Globus pallidus (tissue), 1 donor: ENCODE data around the gene CYP27A1.

Experiments used
- DNase-seq: peaks from one replicate; pipeline ENCODE4 v3.0.0-alpha.2; 2015; ENCODE audit warnings: low spot score

The CYP27A1 gene

DNA sequence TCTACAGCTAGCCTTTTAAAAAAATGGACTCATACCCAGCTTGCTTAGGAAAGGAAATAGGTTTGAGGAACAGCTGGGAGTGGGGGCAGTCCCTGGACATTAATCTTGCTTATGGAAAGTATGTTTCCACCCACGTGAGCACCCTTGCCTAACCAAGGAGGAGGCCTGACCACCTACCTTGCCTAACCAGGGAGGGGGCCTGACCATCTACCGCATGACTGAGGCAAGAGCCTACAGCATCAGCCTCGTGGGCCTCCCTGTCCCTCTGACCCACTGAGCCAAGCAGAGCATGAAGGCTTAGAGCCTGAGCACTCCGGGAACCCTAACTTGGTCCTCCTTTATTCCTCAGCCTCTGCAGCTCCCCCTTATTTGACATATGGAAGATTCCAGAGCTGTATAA, 29.4 kb downstream of the CYP27A1 start:
- no peak for DNase-seq

DNA sequence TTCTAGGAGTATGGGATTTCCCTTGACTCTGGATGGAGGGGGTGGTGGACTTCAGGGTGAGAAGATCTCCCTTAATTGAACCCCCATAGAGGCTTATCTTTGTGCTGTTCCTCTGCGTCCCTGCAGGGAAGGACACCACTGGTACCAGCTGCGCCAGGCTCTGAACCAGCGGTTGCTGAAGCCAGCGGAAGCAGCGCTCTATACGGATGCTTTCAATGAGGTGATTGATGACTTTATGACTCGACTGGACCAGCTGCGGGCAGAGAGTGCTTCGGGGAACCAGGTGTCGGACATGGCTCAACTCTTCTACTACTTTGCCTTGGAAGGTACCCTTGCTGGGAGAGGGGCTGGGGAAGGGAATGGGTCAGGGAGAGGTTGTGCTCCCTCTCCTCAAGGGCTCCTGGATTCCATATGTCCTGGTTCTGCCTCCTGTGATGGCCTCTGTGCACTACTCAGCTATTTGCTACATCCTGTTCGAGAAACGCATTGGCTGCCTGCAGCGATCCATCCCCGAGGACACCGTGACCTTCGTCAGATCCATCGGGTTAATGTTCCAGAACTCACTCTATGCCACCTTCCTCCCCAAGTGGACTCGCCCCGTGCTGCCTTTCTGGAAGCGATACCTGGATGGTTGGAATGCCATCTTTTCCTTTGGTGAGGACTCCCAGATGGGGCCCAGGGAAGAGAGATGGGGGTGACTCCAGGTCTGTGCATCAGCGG, 30.3 kb downstream of the CYP27A1 start:
- DNase-seq: no peak

DNA sequence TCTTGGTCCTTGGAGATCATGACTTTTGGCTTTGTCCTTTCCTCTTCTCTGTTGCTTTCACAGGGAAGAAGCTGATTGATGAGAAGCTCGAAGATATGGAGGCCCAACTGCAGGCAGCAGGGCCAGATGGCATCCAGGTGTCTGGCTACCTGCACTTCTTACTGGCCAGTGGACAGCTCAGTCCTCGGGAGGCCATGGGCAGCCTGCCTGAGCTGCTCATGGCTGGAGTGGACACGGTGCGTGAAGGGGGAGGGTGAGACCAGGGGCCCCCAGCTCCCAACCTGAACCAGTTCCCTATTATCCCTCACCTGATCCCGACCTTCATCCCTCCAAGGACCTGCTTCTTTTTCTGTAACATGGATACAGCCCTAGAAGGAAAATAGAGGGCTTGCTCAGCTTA, 30.9 kb downstream of the CYP27A1 start:
- no peak for DNase-seq

DNA sequence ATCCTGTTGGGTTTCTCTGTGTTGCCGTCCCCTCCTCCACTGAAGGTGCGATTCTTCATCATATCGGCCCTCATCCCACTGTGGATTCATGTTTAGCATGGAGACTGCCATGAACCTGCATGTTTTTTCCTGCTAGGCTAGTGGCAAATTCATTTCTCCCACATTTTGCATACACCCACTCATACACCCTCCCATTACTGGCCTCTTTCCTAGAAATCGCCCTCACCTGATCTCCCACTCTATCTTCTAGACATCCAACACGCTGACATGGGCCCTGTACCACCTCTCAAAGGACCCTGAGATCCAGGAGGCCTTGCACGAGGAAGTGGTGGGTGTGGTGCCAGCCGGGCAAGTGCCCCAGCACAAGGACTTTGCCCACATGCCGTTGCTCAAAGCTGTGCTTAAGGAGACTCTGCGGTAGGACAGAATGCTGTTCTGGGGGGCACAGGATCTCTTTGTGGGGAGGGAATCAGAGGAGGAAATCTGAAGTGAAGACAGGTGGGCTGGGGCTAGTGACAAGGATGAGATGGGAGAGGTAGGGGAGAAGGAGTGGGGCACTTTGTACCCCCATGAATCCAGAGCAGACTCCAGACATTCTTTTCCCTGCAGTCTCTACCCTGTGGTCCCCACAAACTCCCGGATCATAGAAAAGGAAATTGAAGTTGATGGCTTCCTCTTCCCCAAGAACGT, 32.0 kb downstream of the CYP27A1 start:
- no peak for DNase-seq

DNA sequence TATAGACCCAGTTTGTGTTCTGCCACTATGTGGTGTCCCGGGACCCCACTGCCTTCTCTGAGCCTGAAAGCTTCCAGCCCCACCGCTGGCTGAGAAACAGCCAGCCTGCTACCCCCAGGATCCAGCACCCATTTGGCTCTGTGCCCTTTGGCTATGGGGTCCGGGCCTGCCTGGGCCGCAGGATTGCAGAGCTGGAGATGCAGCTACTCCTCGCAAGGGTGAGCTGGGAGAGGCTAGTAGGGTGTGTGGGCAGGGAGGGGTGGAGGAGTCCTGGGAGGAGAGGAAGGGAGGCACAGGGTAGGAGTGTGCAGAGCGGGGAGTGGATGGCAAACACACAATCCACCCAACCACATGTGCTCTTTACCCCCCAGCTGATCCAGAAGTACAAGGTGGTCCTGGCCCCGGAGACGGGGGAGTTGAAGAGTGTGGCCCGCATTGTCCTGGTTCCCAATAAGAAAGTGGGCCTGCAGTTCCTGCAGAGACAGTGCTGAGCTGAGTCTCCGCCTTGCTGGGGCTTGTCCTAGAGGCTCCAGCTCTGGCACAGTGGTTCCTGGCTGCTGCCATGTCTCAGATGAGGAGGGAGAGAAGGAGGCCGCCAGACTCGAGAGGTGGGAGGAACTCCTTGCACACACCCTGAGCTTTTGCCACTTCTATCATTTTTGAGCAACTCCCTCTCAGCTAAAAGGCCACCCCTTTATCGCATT, 32.7 kb downstream of the CYP27A1 start:
- no peak for DNase-seq

DNA sequence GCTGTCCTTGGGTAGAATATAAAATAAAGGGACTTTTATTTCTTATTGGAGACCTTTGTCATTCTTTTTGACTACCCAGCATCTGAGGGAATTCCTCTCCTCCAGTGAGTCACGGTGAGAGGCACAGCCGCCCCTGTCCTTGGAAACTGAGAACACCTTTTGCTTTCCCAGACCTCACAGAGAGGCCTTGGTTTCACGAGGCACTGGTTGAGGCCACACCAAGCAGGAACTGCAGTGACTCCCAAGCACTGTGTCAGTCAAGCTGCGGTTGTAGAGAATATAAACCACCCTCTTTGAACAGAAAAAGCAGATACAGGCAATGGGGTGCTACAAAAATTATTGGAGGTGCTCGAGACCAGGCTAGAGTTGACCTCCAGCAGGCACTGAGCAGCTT, 33.3 kb downstream of the CYP27A1 start:
- DNase-seq: no peak

DNA sequence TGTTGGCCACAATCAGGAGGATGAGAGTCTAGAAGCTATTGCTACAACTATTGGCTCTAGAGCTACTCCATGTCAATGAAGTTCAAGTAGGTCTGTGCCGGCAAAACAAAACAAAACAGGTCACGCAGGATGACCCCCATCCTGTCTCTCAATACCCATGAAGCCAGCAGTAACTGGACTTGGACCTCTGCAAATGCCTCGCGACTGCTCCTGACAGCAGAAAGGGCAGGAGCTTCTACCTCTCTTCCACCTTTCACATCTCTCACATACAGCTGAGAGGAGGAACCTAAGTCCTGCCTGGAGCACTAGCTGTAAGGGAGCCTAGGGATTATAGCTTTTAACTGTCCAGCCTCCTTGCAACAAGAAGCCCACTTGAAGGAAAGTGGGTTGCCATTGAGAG, 33.7 kb downstream of the CYP27A1 start:
- DNase-seq: no peak

DNA sequence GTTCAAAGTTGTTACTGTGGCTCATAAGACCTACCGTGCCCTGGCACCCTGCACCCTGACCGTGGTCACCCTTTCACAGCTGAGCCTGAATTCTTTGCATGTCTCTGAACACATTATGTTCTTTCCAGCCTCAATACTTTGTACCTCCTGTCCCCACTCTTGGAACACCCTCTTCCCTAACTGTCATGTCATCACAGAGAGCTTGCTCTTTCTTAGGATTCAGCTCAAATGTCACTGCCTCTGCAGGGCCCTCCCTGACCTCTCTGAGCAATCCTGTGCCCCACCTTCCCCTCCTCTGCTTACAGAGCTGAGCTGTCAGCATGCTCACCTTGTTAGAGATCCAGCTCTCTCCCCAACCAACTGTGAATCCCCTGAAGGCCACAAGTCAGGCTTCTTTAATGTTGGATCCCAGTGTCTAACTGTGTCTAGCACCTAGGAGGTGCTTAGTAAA, 34.6 kb downstream of the CYP27A1 start:
- DNase-seq: no peak

DNA sequence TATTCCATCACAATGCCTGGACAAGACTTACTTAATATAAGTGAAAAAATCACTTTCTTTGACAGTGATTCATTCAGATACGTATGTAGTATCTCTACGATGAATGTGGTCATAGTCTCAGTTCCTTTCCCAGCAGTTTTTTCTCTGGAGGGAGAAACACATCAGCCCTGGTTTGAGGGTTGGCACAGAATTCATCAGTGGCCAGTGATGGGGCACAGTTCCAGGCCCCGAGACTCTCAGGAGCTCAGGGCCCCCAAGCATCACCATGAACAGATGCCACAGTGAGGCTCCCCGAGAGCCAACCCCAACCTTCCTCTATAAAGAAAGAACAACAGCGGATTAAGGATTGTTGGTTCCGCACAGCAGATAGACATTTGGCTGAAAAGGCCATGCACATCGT, 37.1 kb downstream of the CYP27A1 start:
- no peak for DNase-seq

DNA sequence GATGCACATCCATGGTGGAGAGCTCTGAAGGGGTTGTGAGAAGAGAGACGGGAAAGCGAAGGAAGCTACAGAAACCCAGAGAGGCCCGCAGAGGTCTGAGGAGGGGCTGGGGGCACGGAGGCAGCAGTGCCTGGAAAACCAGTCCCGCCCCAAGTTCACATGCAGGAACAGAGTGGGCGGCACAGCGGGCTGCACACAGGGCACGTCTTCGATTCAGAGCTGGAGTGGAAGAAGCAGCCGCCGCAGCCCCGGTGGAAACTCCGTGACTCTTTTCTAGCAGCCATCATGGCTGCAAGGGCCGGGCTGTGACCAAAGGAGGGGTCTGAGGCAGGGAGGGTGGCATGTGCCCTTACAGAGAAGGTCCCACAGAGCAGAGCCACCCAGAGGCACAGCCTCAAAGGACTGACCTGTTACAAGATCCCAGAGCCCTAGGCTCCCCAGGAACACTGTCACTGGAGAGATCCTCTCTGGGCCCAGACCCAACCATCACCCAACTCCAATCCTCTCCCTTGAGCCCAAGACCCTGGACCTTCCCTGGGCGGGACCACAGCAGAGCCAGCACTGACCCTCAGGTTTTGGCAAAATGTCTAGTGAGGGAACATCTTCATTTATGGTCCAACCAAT, 38.9 kb downstream of the CYP27A1 start:
- DNase-seq: no peak

DNA sequence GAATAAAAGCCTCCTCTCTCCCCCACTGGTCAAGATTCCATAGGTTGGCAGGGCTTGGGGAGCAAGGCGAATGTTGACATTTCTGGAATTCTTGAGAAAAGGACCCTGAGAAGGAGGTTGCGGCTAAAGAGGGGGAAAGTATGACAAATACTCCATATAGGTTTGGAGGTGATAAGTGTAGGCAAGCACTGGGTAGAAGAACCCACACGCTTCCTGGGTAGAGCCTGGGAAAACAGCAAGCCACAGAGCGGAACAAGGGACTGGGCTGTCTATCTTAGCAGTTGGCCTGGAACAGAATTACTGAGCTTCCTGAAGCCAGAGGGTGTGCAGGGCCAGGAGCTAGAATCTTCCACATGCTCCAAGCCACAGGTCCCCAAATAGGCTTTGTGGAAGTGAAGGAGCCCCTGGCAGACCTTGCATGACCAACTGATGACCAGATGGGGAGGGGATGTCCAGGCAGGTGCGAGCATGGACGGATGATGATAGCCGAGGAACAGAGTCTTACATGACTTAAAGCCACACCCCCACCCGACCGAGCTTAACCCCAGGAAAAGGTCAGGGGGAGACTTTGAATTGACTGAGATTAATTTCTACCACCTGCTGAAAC, 39.8 kb downstream of the CYP27A1 start:
- no peak for DNase-seq

DNA sequence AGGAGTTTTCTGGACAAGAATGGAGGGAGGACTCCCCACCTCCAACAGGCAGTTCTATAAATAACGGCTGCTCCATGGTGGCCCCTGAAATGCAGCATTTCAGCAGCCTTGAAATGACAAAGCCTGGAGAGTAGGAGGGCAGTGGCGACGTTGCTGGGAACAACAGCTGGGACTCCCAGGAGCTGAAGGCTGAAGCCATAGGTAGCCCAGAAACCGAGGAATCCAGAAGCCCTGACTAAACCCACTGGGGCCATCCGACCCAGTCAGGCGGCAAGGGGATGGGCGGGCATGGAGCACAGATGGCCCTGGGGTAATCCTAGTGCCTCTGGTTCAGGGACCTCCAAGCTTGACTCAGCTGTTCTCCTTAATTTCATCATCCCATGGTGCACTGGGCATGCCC, 40.7 kb downstream of the CYP27A1 start:
- DNase-seq: no peak

DNA sequence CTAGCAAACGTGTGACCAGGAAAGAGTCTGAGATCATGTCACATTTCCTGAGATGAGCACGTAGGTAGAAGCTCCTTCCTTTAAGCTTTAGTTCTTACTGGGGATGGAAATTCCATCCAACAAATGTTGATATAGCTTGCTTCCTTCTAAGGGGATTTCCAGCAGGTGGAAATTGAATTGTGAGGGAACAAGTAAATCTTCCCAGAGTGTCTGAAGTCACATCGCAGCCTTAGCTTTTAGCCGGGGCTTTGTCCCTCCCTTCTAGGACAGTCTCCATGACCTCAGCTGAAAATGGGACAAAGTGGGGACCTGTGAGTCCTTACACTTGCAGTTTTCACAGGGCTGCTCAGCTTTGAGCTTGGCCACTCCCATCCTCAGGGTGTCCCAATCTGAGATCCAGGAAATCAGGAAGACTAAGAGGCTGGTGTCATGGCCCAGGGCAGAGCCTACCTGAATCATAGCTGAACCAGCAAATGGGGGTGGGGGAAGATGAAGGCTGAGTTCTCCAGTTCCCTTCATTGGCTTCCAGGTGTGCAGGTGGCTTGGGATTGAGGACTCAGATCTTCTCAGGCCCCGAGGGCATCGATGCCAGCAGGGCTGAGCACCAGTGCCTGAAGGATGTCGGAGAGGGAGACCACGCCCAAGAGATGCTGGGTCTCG, 41.4 kb downstream of the CYP27A1 start:
- DNase-seq: no peak

DNA sequence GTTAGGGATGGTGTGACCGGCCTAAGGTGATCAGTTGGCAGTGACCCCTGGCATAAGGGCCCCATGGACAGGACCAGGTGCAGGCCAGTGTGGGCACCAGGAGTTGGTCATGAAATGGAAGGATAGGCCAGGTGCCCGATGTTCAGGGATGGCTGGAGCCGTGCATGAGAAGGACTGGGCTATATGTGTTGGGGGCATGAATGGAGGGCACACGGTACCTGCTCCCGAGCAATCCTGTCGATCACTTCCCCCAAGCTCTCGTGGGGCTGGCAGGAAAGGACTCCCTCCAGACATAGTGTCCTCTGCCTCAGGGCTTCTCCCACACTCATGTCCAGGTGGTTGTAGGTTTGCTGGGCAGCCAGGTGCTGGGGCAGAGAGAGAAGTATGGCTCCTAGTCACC, 42.1 kb downstream of the CYP27A1 start:
- DNase-seq: no peak

DNA sequence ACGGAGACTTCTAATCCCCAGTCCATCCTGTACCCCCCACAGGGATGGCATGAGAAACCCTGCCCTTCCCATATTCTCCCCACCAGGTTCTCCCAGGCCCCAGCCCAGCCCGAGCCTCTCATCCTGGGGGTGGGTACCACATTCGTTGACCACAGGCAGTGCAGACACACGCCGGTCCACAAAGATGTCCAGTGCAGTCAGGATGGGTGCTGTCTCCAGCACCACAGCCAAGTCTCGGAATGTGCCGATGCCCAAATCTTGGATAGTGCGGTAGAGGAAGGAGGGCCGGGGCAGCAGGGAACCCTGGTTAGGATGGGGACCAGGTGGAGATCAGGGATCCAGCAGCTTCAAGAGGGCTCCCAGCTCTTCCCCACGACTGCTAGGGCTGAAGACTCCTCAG, 44.8 kb downstream of the CYP27A1 start:
- no peak for DNase-seq

DNA sequence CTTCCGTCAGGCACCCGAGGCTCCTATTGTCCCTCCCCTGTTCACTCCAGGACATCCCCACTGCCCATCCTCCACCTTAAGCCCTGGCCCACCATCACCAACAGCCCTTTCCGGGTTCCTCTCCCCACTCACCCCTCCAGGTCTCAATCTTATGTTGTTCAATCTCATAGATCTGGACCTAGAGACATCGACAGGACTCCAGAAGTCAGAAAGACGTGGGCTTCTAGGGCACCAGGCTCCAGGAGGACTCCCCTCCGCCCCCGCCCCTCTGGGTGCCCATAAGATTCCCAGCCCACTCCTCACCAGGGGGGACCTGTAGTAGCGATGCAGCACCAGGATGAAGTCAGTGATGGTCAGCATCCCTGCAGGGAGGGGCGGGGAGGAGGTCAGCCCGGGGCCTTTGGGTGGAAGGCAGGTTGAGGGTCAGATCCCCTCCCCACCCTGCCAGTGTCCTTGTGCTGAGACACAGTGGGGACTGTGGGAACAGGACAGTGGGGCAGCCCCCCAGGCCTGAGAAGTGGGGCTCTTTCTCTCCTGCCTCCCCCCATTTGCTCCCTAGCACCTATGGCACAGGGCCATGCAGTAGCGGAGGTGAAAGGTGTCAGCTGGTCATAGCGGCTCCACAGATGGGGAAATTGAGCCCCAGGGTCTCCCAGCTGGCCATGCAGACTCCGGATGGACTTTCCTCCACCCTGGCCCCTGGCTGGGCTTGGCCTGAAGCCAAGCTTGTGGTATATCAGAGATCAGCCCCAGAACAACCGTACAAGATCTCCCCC, 45.9 kb downstream of the CYP27A1 start:
- no peak for DNase-seq

DNA sequence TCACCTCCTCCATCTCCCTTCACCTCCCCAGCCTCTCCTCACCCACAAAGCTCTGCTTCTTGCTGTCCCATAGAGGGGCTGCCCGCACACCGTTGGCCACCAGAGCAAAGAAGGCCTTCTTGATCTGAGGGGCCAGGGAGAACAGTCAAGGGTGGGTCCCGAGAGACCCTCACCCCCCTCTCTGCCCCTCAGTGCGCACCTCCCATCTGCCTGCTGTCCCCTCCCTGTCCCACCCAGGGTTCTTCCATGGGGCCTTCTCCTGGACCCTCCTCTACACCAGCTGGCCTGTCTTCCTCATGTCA, 46.5 kb downstream of the CYP27A1 start:
- no peak for DNase-seq

DNA sequence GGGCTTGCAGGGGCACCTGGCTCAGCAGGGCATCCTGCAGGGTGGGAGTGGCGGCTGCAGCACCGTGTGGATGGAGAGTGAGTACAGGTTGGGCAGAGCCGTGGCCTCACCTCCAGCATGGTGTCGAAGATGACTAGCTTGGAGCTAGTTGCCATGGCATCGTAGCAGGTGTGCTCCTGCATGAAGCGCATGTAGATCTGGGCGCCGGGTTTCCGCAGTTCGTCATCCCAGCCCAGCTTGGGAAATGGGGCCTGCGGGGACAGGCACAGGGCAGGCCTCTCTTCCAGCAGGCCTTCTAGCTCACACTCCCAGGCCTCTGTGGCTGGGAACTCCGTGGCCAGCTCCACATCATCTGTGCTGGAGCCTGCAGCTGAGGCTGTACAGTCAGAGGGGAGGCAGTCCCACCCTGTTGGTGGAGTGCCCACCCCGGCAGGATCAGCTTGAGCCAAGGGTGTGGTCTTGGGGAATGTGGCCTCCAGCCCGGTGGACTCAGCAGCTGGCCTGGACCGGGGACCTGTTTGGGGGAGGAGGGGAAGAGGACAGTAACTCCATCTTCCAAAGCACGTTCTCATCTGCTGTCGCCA, 48.0 kb downstream of the CYP27A1 start:
- no peak for DNase-seq

DNA sequence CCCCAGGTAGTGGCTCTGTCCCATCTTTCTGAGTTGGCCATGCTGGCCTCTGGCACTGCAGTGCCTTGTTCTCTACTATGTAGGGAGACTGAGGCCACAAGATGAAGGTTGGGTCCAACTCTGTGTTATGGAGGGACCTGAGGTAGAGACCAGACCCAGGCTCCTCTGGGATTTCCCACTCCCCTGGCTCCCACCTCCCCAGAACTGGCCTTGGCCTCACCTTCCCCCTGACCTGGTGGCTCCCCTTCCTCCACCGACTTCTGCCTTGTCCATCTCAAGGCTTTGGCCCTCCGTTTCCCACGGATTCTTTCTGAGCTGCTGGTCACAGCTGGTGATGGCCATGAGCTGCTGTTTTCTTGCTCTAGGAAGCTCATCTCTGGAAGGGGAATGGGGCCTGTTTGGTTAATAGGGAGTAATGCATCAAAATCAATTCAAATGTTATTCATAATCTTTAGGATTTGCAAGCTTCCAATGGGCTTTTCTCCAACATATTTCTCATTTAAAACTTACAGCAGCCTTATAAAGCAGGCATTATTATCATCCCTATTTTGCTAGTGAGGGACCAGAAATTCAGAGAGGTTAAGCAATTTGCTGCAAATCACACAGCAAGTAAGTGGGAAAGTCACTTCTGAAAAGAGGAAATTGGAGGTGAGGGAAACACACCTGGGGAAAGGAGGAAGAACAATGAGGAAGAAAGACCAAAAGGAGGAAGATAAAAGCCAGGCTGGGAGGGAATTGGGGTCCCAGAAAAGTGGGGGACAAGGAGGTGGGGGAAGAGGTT, 48.8 kb downstream of the CYP27A1 start:
- no peak for DNase-seq

DNA sequence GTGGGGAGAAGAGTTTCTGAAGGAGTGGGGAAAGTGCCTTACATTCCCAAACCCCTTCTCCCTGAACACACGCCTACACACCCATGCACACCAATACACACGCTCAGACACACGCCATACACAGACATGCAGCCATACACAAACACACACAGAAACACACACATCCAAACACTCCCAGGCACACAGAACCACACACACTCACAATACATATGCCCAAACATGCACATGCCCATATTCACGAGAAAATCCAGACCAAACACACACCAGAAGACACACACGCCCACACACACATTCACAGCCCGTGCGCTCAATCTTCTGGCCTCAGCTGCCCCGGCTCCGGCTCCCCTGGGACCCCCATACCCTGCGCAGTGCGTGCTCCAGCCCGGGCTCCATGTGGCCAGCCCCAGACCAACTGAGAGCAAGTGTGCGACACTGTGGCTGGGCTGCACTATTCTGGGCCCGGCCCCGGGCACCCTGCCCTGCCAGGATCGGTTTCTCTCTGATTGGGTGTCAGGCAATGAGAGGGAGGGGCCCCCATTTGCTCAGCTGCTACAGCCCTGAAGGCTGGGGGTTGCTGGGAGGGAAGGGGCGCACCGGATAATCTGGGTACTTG, 49.5 kb downstream of the CYP27A1 start, which contains the start of gene PRKAG3:
Gene PRKAG3 (minus strand): TSS at position 426 of the 613 bp plus-strand sequence.
- no peak for DNase-seq
